GM12875 (cell line): ENCODE data around the gene MYO3B.

Experiments used
- H3K4me3 ChIP-seq: one replicate; pipeline ENCODE4 v1.5.1; 2011; ENCODE audit warnings: low read depth, low read length, control low read depth
- CTCF ChIP-seq: IDR thresholded peaks from 2 replicates; pipeline ENCODE4 v1.5.1; 2011; ENCODE audit warnings: low read depth, mild to moderate bottlenecking, control low read depth, inconsistent platforms, low read length, moderate library complexity, borderline replicate concordance; ENCODE audit not compliant: insufficient read depth

The MYO3B gene

GRCh38 chr2:170585067-170585466 is 407.1 kb downstream of the MYO3B start:
- no peak for TF ChIP-seq CTCF
- H3K4me3 ChIP-seq, result no peak overlapping the region

GRCh38 chr2:170586571-170587095 is 408.7 kb downstream of the MYO3B start:
- TF ChIP-seq CTCF, result no peak
- no peak overlapping the region for H3K4me3 ChIP-seq

- no peak for TF ChIP-seq CTCF
- H3K4me3 ChIP-seq, result no peak overlapping the region
Measured at GRCh38 chr2:170587117-170587516, 409.2 kb downstream of the MYO3B start.

- H3K4me3 ChIP-seq, result no peak overlapping the region
- TF ChIP-seq CTCF, result no peak
Measured at GRCh38 chr2:170587922-170588321, 410.0 kb downstream of the MYO3B start.

GRCh38 chr2:170588729-170589128 is 410.8 kb downstream of the MYO3B start:
- no peak overlapping the region for H3K4me3 ChIP-seq
- TF ChIP-seq CTCF, result no peak

GRCh38 chr2:170596576-170596975 is 418.6 kb downstream of the MYO3B start:
- no peak overlapping the region for H3K4me3 ChIP-seq
- no peak for TF ChIP-seq CTCF

GRCh38 chr2:170598067-170598395 is 420.1 kb downstream of the MYO3B start:
- TF ChIP-seq CTCF, result no peak
- H3K4me3 ChIP-seq, result no peak overlapping the region
